HG02759 (cell line): ENCODE data around the gene RFWD3.
"Not testable (repeated sequence)": the region's sequence is repeated elsewhere in the genome, so short reads cannot be mapped to it uniquely, and the experiment has no call there.

ENCODE experiments used
- ATAC-seq: cut with Tn5 transposase; IDR thresholded peaks from one replicate; pipeline ENCODE4 v1.9.1; 2021; ENCODE audit warnings: mild to moderate bottlenecking, moderate library complexity; ENCODE audit not compliant: unreplicated experiment

The RFWD3 gene

DNA sequence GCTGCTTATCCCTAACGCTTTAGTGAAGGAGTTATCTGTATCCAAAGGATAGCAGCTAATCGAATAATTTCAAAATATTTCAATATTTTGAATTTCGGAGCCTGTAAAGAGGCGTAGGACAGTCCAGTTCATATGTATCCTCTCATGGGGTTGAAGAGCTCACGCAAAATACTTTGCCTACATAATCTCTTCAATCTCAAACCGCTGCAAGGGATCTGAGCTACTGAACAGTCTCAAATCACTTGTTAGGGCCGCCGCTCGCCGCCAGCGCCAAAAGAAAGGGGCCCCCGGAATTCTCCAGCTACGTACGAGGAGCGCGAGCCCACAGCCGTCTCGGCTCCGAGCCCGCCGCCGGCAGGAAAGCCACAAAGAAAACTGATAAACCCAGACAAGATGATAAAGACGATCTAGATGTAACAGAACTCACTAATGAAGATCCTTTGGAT, 601 bp upstream of the RFWD3 start:
- no peak for ATAC-seq

DNA sequence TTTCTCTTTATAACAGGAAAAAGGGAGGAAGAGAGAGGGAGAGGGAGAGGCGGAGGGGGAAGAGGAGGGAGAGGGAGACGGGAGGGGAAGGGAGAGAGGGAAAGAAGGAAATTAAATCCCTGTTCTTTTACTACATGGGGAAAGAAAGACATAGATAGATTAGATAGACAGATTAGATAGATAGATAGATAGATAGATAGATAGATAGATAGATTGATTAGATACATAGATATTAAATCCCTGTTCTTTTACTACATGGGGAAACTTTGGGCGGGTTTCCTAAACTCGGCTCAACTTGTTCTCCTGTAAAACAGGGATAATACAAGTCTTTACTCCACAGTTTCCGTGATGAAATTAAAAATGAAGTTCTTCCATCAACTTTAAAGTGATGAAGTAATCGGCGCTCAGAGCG, 661 bp downstream of the RFWD3 start:
- ATAC-seq = no peak

GRCh38 chr16:74661064-74661463, 5.6 kb downstream of the RFWD3 start:
- ATAC-seq = no peak

GRCh38 chr16:74660383-74660782, 6.3 kb downstream of the RFWD3 start:
- ATAC-seq = no peak

DNA sequence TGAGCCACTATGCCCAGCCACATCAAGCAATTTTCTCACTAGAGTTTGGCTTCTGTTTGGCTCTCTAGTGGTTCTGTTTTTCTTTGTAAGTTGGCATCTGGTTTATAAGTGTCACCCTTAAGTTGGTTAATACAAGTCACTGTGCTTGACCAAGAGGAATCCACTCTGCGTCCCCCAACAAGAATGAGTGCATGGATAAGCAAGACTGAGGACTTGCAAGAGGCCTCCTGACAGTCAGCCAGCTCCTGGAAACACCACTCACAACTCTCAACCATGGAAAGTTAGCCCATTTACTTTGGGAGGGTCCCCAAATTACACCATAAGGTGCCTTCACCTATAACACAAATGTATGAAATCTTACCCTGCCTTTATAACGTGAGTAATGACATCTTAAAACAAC, 7.6 kb downstream of the RFWD3 start:
- ATAC-seq = no peak

DNA sequence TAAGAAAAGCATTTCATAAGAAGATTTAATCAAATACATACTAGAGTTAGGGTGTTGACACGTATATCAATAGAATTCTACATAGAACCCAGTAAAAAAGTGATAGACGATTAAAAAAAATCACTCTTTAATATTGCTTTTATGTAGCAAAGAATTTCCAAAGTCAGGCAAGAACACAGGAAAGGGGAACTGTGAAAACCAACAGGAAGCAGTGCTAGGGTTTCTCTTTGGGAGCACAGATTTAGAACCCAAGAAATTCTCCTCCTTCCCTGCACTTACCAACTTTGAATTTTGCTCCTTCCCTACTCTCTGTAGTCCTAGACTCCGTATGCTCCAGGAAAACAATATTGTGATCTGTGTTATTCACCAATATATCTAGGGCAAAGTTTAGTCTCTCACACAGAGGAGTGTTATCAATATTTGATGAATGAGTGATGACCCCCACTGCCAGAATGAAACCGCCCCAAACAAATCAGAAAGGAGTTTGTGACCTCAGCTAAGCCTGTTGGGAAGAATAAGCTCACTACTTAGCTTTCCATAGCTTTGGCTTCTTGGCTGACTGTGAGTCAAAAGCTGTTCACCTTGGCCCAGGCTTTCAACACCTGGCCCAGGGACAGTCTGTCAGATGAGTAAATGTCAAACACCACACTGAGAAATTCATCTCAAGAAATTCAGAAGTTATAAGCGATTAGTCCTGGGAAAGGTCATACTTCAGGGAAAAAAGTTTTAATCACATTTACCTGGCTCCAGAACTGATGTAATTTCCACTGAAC, 8.6 kb downstream of the RFWD3 start:
- ATAC-seq = no peak

DNA sequence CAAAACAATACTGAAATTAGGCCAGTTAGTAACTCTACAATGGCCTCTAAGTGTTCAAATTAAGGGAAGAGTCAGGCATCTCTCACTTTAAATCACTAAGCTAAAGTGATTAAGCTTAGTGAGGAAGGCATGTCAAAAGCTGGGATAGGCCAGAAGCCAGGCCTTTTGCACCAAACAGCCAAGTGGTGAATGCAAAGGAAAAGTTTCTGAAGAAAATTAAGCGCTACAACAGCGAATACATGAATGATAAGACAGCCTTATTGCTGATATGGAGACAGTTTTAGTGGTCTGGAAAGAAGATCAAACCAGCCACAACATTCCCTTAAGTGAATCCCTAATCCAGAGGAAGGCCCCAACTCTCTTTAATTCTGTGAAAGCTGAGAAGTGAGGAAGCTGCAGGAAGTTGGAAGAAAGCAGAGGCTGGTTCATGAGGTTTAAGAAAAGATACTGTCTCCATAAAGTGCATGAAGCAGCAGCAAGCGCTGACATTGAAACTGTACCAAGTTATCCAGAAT, 12.1 kb downstream of the RFWD3 start:
- ATAC-seq = no peak

DNA sequence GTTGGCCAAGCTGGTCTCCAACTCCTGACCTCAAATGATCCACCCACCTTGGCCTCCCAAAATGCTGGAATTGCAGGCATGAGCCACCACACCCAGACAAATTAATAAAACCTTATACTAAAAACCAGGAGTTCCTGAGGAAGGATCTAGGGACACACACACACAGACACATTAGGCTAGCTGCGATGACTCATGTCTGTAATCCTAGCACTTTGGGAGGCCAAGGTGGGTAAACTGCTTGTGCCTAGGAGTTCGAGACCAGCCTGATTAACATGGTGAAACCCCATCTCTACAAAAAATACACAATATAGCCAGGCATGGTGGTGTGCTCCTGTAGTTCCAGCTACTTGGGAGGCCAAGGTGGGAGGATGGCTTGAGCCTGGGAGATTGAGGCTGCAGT, 13.8 kb downstream of the RFWD3 start:
- ATAC-seq = not testable (repeated sequence)

DNA sequence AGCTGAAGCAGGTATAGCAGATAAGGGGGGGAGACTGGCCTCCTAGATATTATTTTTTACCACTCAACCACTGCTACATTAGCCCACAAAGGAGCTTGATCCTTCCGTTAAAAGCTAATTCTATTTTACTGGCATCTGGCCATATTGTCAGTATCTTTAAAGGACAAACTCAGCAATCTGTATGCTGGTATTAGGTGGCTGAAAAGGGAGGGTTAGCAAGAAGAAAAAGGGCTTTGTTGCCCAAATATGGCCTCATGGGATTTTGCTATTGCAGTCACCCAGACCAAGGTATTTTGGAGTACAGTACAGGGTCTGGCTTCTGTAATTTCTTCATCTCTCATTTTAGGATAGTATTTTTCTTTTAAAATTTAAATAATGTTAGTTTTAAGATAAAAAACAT, 14.4 kb downstream of the RFWD3 start:
- ATAC-seq = no peak

DNA sequence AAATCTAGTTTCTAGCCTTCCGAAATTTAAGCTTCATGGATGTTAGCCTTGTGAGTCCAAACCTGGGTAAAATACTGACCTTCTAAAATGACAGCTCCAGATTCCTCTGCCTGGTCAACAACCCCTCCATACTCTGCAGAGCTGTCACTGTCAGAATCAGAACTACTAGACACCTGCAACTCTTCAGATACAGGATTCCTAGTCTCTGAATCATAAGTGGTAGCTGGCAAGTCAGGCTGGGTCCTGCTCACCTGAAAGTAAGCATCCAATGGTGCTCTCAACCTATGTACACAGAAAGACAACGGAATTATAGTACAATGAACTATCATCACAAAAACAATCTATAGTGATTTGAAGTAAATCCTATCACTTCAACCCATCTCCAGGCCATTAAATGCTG, 14.8 kb downstream of the RFWD3 start:
- ATAC-seq = no peak

DNA sequence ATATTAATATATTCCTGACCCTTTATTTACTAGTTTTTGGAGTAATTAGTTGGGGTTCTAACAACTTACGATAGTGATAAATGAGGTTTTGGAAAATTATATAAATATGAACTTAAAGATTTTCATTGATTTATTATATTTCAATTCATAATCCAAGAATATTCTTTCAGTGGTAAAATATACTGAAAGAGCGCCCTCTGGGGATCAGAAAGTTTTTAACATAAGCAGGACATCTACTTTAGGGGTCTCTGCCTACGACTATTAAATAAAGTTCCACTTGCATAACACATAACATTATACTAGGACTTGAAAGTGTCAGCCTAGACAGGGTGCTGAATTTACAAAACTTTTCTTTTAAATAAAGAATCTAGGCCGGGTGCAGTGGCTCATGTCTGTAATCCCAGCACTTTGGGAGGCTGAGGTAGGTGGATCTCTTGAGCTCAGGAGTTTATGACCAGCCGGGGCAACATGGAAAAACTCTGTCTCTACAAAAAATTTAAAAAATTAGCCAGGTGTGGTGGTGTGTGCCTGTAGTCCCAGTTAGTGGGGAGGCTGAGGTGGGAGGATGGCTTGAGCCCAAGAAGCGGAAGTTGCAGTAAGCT, 15.6 kb downstream of the RFWD3 start:
- ATAC-seq = no peak

- no peak for ATAC-seq
These were observed 16.7 kb downstream of the RFWD3 start for GRCh38 chr16:74649839-74650504.

DNA sequence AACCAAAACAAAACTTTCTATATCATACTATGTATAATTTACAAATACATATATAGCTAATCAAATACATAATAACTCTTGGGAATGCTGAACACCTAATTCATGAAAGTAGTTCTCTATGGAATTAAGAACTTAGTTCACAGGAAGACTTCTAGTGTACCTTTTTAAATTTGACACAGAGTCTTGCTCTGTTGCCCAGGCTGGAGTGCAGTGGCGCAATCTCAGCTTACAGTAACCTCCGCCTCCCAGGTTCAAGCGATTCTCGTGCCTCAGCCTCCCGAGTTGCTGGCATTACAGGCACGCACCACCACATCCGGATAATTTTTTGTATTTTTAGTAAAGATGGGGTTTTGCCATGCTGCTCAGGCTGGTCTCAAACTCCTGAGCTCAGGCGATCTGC, 24.7 kb downstream of the RFWD3 start:
- no peak for ATAC-seq

DNA sequence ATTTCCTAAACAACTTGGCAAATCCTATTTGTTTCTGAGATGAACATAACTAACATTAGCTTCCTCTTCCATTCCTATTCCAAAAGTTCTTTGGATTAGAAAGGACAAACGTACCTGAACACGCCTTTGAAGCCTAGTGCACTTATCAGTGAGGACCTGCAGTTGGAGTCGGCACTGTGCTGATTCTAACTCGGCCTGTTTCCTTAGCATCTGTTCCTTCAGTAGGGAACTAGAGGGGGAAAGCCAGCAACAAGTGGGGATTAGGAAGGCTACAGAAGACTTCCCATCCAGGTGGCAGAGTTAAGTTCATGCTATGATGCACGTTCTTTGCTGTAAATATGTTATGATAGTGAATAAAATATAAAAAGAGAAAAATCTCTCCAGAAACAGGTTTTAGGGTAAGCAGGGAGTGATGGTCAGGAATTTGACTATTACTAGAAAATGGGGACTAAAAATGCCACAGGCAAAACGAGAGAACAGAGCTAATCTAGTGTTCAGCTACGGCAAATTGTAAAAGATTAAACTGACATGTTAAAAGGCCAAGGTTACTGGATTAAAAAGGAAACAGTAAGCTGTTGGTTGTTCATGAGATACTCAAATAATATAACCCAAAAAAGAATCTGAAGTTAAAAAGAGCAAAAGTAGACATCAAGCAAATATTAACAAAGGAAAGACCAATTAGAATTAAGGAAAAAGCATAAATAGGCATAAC, 28.8 kb downstream of the RFWD3 start:
- no peak for ATAC-seq

DNA sequence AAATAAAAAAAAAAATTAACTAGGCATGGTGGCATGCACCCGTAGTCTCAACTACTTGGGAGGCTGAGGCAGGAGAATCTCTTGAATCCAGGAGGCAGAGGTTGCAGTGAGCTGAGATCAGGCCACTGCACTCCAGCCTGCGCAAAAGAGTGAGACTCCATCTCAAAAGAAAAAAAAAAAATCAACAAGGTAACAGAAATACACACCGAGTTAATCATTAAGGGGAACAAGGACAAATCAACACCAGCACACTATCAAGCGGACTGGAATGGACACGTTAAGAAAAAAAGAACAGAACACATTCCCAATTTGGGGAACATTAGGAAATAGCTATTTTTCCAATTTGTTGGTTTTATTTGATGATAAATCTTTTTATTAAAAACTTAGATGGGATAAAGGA, 31.4 kb downstream of the RFWD3 start:
- no peak for ATAC-seq

- ATAC-seq = no peak
These were observed 33.0 kb downstream of the RFWD3 start for GRCh38 chr16:74633686-74634085.

GRCh38 chr16:74627506-74628220, 39.0 kb downstream of the RFWD3 start:
- no peak for ATAC-seq

DNA sequence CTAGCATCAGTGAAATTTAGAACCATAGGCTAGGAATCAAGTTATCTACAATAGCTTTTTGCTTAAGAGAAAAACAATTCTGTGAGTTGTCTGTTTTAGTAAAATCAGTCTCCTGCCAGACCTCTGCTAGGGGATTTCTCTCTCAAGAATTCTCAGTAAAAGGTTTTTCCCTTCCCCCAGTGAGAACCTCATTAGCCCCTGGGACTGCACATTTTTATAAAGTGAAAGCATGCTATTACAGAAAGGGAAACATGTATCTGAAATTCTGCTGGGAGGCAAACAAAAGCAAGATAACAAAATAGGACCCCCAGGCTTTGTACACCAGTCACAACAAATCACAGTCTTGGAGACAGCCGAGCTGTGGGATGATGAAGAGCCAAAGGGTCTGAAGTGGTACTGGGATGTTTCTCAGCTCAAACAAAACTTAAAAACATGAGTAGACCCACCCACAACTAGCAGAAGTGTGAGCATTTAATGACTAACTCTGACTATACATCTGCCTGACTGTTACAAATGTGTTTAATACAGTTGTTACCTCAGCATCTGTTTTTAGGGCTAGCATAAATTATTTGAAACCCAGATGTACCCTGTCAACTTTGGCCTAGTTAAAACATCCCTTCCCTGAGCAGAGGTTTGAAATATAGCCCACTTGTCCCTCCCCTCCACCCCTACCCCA, 39.8 kb downstream of the RFWD3 start:
- ATAC-seq = peak; percentile 66

GRCh38 chr16:74625500-74626350, 41.0 kb downstream of the RFWD3 start:
- no peak for ATAC-seq
